Activated T-cell treated with anti-CD3 and anti-CD28 coated beads for 1 hour (primary cell): ENCODE data around the gene FAM98C.
"Not testable (repeated sequence)": the region's sequence is repeated elsewhere in the genome, so short reads cannot be mapped to it uniquely, and the experiment has no call there.

Experiments used
- DNase-seq: peaks from one replicate; pipeline ENCODE4 v3.0.0-alpha.2; 2020; ENCODE audit warnings: low read depth

Gene FAM98C

DNA sequence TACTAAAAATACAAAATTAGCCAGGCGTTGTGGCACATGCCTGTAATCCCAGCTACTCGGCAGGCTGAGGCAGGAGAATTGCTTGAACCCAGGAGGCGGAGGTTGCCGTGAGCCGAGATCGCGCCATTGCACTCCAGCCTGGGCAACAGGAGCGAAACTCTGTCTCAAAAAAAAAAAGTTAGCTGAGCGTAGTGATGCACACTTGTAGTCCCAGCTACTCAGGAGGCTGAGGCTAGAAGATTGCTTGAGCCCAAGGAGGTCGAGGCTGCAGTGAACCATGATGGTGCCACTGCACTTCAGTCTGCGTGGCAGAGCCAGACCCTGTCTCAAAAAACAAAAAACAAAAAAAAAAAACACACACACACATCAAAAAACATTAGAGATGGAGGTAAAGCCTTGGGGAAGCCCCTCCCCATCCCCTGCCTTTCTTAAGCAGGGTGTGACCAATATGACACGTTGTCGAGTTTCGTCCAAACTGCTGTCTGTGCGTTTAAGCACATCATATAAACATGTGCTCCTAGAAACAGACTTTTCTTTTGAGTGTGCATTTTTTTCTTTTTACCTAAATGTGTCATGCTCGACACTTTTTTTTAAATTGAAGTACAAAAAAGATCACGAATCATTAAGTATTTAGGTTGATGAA lies 24.3 kb downstream of the FAM98C start:
- DNase-seq = not testable (repeated sequence)

DNA sequence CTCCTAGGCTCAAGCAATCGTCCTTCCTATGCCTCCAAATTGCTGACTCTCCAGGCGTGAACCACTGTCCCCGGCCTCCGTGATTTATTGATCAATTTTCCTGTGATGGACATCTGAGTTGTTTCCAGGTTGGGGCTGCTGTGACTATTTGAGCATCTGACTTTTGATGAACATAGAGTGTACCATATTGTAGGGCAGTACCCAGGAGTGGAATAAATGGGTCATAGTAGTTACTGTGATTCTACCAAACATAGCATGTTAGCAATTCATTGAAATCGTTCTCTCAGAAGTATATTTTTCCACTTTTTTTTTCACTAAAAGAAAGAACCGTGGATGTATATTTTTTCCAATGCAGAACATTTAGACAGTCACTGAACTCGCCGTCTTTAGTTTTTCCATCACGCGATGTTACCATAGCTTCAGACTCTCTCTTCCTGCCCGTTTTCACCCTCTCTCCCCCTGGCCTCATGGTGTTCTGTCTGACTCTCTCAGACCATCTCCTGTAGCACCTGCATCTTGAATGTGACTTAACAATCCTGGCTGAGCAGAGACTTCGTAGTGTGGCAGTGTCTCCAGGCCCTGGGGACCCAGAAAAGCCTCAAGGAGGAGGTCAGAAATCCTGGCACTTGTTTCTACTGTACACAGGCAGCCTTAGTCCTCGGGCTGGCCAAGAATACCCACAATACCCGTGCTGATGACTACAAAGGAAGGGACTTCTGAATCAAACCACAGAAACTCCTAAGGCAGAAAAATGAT lies 26.3 kb downstream of the FAM98C start:
- DNase-seq = no peak

- DNase-seq = no peak
Measured at GRCh38 chr19:38429811-38430156, 26.9 kb downstream of the FAM98C start.

DNA sequence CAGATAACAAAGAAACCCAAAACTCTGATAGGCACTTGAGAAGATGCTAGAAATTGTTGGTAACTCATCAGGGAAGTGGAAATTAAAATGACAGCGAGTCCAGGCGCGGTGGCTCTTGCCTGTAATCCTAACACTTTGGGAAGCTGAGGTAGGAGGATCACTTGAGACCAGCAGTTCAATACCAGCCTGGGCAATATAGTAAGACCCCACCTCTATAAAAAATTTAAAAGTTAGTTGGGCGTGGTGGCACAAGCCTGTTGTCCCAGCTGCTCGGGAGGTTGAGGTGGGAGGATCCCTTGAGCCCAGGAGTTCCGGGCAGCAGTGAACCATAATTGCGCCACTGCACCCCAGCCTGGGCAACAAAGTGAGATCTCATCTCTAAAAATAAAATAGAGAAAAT lies 28.0 kb downstream of the FAM98C start:
- DNase-seq = no peak

DNA sequence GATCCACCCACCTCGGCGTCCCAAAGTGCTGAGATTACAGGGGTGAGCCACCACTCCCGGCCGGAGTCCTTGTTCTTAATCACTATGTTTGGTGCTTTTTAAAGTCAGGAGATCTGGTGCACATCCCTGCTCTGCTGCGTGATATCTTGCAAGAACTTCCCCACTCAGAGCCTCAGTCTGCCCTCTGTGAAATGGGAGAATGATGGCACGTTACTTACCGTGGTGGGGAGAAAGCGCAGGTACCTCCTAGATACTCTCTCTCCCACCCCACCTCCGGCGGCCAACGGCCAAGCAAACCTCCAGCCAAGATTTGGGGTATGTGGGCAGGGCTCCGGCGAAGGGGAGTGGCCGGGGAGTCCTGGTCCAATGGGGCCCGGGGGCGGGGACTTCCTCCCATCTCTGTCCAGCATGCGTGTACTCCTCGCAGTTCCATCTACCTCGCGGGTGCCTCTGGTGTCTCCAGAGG lies 30.4 kb downstream of the FAM98C start, which contains the start of gene RYR1:
Gene RYR1 (plus strand): TSS at position 424 of the 466 bp plus-strand sequence. CDS start 139 bp downstream, outside the sequence.
- peak; percentile 20 for DNase-seq

DNA sequence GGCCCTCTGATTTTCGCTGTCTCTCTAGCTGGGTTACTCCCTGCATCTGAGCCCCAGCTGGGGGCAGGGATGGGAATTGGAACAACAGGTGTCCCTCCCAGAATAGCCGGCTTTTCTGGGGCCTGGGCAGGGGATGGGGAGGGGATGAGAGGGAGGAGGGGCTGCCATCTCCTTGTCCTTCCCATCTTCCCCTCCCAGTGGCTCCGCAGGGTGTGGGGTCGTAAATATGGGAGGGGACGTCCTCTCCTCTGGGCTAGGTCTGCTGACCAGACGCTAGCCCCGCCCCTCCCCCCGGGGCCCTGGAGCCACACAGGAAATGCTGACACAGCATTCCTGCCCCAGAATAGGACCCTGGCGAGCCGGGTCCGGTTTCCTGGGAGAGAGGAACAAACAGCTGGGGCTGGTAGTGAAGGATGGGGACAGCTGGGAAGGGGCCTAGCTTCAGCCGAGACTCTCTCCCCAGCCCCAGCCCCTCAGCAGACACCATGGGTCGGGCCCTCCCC lies 31.7 kb downstream of the FAM98C start:
- no peak for DNase-seq

- DNase-seq = no peak
Measured at GRCh38 chr19:38437295-38437694, 34.4 kb downstream of the FAM98C start.

DNA sequence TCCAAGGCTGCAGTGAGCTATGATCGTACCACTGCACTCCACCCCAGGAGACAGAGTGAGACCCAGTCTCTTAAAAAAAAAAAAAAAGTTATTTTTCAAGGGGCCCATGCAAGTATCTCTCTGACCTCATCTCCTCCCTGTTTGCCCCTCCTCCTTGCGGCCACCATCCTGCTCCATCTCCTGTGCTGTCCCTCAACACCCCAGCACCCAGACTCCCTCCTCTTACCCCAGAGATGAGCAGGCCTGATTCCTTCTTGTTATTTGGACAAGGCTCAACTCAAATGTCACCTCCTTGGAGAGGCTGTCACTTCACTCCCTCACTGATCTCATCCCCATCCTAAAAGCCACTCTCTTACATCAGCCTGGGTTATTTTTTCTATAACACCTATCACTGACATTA lies 35.0 kb downstream of the FAM98C start:
- DNase-seq = no peak

DNA sequence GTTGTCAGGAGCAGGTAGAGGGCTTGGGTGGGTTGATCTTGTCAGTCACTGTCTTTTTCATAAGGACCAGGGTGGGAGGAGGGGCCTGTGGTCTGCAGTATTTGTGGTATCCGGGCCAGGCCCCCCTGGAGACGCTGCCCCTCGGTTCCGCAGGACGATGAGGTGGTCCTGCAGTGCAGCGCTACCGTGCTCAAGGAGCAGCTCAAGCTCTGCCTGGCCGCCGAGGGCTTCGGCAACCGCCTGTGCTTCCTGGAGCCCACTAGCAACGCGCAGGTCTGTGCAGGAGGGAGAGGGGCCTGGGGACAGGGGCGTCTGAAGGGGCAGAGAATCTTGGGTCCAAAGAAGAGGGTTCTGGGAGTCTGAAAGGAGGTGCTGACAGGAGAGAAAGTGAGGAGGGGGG lies 37.7 kb downstream of the FAM98C start:
- DNase-seq = no peak

GRCh38 chr19:38441657-38442348 lies 38.9 kb downstream of the FAM98C start:
- no peak for DNase-seq

DNA sequence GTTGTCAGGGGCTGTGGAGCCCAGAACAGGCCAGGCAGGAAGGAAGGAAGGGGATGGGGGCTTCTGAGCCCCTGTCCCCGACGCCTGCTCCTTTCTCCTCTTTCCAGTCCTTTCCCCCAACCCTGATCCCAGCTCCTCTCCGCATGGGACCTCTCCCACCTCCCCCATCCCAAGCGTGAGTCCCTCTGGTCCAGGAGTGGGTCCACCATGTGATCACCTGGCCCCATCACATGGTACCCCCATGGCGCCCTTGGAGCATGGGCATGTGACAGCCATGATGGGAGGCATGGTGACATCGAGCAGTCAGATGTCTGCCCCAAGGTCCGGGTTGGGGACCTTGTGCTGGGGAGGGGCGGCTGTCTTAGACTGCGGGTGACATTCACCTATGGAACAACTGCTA lies 39.8 kb downstream of the FAM98C start:
- DNase-seq = no peak

GRCh38 chr19:38443458-38443999 lies 40.6 kb downstream of the FAM98C start:
- DNase-seq = no peak

DNA sequence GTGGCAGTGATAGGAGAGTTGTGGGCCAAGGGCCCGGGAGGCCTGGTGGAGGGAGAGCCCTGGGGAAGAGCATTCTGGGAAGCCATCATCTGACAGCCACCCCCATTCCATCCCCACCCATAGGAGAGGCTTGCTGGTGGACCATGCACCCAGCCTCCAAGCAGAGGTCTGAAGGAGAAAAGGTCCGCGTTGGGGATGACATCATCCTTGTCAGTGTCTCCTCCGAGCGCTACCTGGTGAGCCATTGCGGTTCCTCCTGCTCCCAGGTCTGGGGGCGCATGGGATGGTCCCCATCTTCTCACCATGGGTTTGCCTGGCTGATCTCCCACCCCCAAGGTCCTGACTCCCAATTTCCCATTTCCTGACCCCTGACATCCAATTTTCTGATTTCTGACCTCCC lies 41.1 kb downstream of the FAM98C start:
- DNase-seq = no peak

- DNase-seq = no peak
Measured at GRCh38 chr19:38445362-38445761, 42.5 kb downstream of the FAM98C start.

DNA sequence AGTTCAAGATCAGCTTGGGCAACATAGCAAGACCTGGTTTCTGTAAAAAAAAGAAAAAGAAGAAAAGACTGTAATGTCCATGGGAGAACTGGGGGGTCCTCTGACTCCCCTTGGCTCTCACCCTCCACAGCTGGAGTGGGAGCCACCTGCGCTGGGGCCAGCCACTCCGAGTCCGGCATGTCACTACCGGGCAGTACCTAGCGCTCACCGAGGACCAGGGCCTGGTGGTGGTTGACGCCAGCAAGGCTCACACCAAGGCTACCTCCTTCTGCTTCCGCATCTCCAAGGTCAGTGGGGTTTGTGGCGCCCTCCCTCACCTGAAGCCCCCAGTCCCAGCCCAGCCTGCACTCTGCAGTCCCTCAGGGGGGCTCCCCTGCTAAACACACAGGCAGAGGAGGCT lies 45.3 kb downstream of the FAM98C start:
- no peak for DNase-seq

- no peak for DNase-seq
Measured at GRCh38 chr19:38449518-38449917, 46.6 kb downstream of the FAM98C start.

DNA sequence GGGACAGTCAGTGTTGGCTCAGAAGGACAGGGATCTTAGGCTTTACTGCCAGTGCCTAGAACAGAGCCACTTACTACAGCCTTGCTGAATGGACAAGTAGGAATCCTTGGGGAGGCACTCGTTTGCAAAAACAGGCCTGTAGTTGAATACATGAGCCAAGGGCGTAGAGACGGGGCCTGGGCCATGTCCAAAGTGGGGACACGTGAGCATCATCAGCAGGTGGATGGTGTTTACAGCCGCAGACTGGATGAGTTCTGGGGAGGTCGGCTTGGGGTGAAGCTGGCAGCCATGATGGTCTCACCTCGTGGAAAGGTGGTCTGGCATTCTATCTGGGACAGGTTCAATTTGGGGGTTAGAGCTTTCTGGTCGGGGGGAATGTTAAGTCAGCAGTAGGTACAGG lies 48.1 kb downstream of the FAM98C start:
- no peak for DNase-seq

- no peak for DNase-seq
Measured at GRCh38 chr19:38451629-38452028, 48.7 kb downstream of the FAM98C start.

- no peak for DNase-seq
Measured at GRCh38 chr19:38452430-38453366, 49.8 kb downstream of the FAM98C start.

- no peak for DNase-seq
Measured at GRCh38 chr19:38453596-38453995, 50.7 kb downstream of the FAM98C start.

DNA sequence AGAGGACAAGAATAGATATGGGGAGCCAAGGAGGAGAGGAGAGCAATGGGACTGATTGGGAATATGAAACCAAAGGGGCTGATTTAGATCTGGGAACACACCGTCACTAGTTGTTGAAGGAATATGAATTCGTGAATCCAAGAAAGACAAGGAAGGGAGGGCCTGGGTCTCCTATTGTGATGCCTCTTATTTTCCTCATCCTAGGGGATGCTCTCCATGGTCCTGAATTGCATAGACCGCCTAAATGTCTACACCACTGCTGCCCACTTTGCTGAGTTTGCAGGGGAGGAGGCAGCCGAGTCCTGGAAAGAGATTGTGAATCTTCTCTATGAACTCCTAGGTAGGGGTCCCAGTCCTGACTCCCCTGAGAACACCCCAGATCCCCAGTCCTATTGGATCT lies 52.1 kb downstream of the FAM98C start:
- no peak for DNase-seq
